H1 (cell line): ENCODE measurements around the gene MYF5. TPM values are rescaled to one million over a fixed set of nuclear protein-coding genes. Genes with fewer than 3 reads are reported as not detected.
A peak's percentile ranks its signal among the peaks of the same experiment; 100 is the strongest.

ENCODE experiments used
- ASH2L ChIP-seq: fragments of 200-600, 300-600 bp; sonication (generic); IDR thresholded peaks from one replicate; pipeline ENCODE4 v1.7.1; 2017; ENCODE audit warnings: low read length
- BACH1 ChIP-seq: IDR thresholded peaks from 2 replicates; pipeline ENCODE4 v1.6.1; 2012; ENCODE audit warnings: low read length, improper control_type of control experiment
- BCL11A ChIP-seq, 2 experiments: IDR thresholded peaks; one replicate each; pipeline ENCODE4 v1.6.1; 2011; ENCODE audit warnings: low read depth in 2 of 2, low read length in 2 of 2, mild to moderate bottlenecking in 2 of 2
- CHD1 ChIP-seq: IDR thresholded peaks from 2 replicates; pipeline ENCODE4 v1.6.1; 2012; ENCODE audit warnings: low read depth, low read length, improper control_type of control experiment
- CREB1 ChIP-seq: IDR thresholded peaks from 2 replicates; pipeline ENCODE4 v1.6.1; 2012; ENCODE audit warnings: inconsistent platforms
- EGR1 ChIP-seq: IDR thresholded peaks from 2 replicates; pipeline ENCODE4 v1.6.1; 2011; ENCODE audit warnings: low read depth, low read length, borderline replicate concordance
- HDAC6 ChIP-seq: IDR thresholded peaks from one replicate; pipeline ENCODE4 v1.7.1; 2012; ENCODE audit warnings: low read depth, mild to moderate bottlenecking, inconsistent platforms, low read length, moderate library complexity
- NANOG ChIP-seq: IDR thresholded peaks from 2 replicates; pipeline ENCODE4 v1.6.1; 2011; ENCODE audit warnings: low read length, low read depth, mild to moderate bottlenecking, inconsistent platforms; ENCODE audit not compliant: insufficient read depth, poor library complexity, severe bottlenecking
- POLR2A ChIP-seq, 2 experiments: IDR thresholded peaks; 1 replicate in 1 of 2; 2 replicates in 1 of 2; pipeline ENCODE4 v1.6.1; 2011; ENCODE audit warnings: low read depth in 2 of 2, low read length in 2 of 2, mild to moderate bottlenecking in 2 of 2; ENCODE audit errors: control extremely low read depth in 1 of 2
- RAD21 ChIP-seq, 2 experiments: IDR thresholded peaks in 1 of 2; conservative IDR thresholded peaks in 1 of 2; 2 replicates each; pipeline ENCODE4 v1.6.1; 2011; ENCODE audit warnings: low read depth in 2 of 2, low read length in 2 of 2, improper control_type of control experiment in 1 of 2, inconsistent platforms in 1 of 2, mild to moderate bottlenecking in 1 of 2, moderate library complexity in 1 of 2
- RNF2 ChIP-seq: fragments of 200-900, 300-1000 bp; sonication (generic); IDR thresholded peaks from 2 replicates; pipeline ENCODE4 v1.7.1; 2016; ENCODE audit warnings: borderline replicate concordance, low read depth, mild to moderate bottlenecking, antibody characterized with exemption, low read length; ENCODE audit not compliant: poor library complexity, severe bottlenecking; ENCODE audit errors: missing control alignments
- RXRA ChIP-seq: IDR thresholded peaks from 2 replicates; pipeline ENCODE4 v1.6.1; 2011; ENCODE audit warnings: low read depth, mild to moderate bottlenecking, low read length, moderate library complexity; ENCODE audit not compliant: insufficient read depth
- SIN3A ChIP-seq, 2 experiments: IDR thresholded peaks in 1 of 2; conservative IDR thresholded peaks in 1 of 2; 2 replicates each; pipeline ENCODE4 v1.6.1; 2011 to 2012; ENCODE audit warnings: low read length in 2 of 2, improper control_type of control experiment in 1 of 2, low read depth in 1 of 2, mild to moderate bottlenecking in 1 of 2
- SIX5 ChIP-seq: IDR thresholded peaks from 2 replicates; pipeline ENCODE4 v1.6.1; 2011; ENCODE audit warnings: mild to moderate bottlenecking, low read depth, low read length
- SP1 ChIP-seq: IDR thresholded peaks from 2 replicates; pipeline ENCODE4 v1.6.1; 2011; ENCODE audit warnings: low read depth, low read length
- TBP ChIP-seq: IDR thresholded peaks from 2 replicates; pipeline ENCODE4 v1.6.1; 2011; ENCODE audit warnings: low read depth, low read length, improper control_type of control experiment
- TCF12 ChIP-seq: IDR thresholded peaks from 2 replicates; pipeline ENCODE4 v1.6.1; 2011; ENCODE audit warnings: low read depth, mild to moderate bottlenecking, low read length
- YY1 ChIP-seq: IDR thresholded peaks from 2 replicates; pipeline ENCODE4 v1.6.1; 2011; ENCODE audit warnings: low read depth, mild to moderate bottlenecking, low read length
- ZNF274 ChIP-seq: IDR thresholded peaks from 2 replicates; pipeline ENCODE4 v1.7.0; 2012; ENCODE audit warnings: low read length, borderline replicate concordance; ENCODE audit errors: extremely low read depth
- polyA plus RNA-seq, 7 experiments: library from polyadenylated mRNA; depleted of rRNA in 3 of 7; stranded (reverse) in 5 of 7; unstranded in 2 of 7; fragments of >200 nt in 5 of 7; fragments of 200-250 nt in 2 of 7; gene quantifications; 1 replicate in 5 of 7; 2 replicates in 1 of 7; 4 replicates in 1 of 7; pipeline versions ENCODE4 v1.2.1 to v1.2.3, GENCODE V29; 2011 to 2013; ENCODE audit warnings: missing spikeins in 2 of 7, mixed read lengths in 2 of 7
- total RNA-seq: library from RNA; stranded (reverse); fragmentation: NEBNext Ultra II Directional; extraction: Animal tissue kit (Norgen Biotek cat#: 25700); gene quantifications from 2 replicates; pipeline ENCODE4 v1.2.1, GENCODE V29; 2021
- TF ChIP-seq, protein P1 (sequence below): IDR thresholded peaks from 2 replicates; pipeline ENCODE4 v1.6.1; 2011; ENCODE audit warnings: low read length, improper control_type of control experiment

The MYF5 gene
- total and polyA plus RNA-seq, 2 of the 8 experiments (the other 6 are each of a cell fraction or from before 2014, with no cell fraction given) = 0.09 TPM; not detected in 1

DNA sequence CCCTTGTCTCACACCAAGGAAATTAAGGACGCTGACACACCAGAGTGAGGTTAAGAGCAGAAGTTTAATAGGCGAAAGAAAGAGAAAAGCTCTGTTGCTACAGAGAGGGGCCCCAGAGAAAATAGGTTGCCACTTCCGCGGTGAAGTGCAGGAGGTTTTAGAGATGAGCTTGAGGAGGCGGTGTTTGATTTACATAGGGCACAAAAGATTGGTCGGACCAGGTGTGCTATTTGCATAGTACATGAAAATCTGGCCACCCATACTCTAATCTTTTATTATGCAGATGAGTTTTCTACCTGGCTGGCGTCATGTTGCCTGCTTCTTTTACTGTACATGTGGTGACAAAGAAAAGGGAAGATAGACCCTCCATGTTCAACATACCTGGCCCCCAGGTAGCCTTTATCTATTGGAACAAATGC is 32.6 kb upstream of the MYF5 start (continued):
- peak; percentile 64; the same call in 1 of the 2 replicates for TF ChIP-seq TBP
- peak; percentile 59 to 75; a peak in 2 of 3 replicates for TF ChIP-seq POLR2A (IDR thresholded peaks at IDR 0.05; ENCODE audit: control extremely low read depth in 1 of 2, low read depth in 2 of 2, low read length in 2 of 2)
- peak; percentile 54; the same call in 1 of the 2 replicates for TF ChIP-seq CREB1
- TF ChIP-seq SIN3A (conservative IDR thresholded peaks at IDR 0.05 in 1 of 2, IDR thresholded peaks at IDR 0.05 in 1 of 2; ENCODE audit: low read depth in 1 of 2, low read length in 2 of 2) = no peak
- TF ChIP-seq TCF12 = peak; percentile 98
- TF ChIP-seq ASH2L = peak; percentile 88
- TF ChIP-seq YY1 = peak; percentile 41; the same call in 1 of the 2 replicates
- peak; percentile 69 for TF ChIP-seq SP1
- no peak for TF ChIP-seq SIX5
- no peak for TF ChIP-seq RXRA
- TF ChIP-seq BACH1 = no peak
- no peak for TF ChIP-seq EGR1
- TF ChIP-seq NANOG = peak; percentile 78
- TF ChIP-seq ZNF274 = no peak
- no peak for TF ChIP-seq CHD1
- peak in 1 of 2 experiments; percentile 62 for TF ChIP-seq BCL11A (IDR thresholded peaks at IDR 0.05; ENCODE audit: low read depth in 2 of 2, low read length in 2 of 2)
- TF ChIP-seq RAD21 (IDR thresholded peaks at IDR 0.05 in 1 of 2, conservative IDR thresholded peaks at IDR 0.05 in 1 of 2; ENCODE audit: low read depth in 2 of 2, low read length in 2 of 2) = 0 out of 4 replicates have a peak, but pooled peaks of 1 of the 2 experiments have one; percentile 2
- TF ChIP-seq, protein P1, sequence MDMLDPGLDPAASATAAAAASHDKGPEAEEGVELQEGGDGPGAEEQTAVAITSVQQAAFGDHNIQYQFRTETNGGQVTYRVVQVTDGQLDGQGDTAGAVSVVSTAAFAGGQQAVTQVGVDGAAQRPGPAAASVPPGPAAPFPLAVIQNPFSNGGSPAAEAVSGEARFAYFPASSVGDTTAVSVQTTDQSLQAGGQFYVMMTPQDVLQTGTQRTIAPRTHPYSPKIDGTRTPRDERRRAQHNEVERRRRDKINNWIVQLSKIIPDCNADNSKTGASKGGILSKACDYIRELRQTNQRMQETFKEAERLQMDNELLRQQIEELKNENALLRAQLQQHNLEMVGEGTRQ = no peak
- no peak for TF ChIP-seq RNF2
- TF ChIP-seq HDAC6 = no peak
